Measurements from ENCODE around the gene SLC2A3. TPM values are rescaled to one million over a fixed set of nuclear protein-coding genes. Genes with fewer than 3 reads are reported as not detected.
"Not testable (repeated sequence)": the region's sequence is repeated elsewhere in the genome, so short reads cannot be mapped to it uniquely, and the experiment has no call there.

The SLC2A3 gene
- total RNA-seq, 3 donors from 2014 or later: 109 to 117 (median 114) TPM

- peaks cover 15% of the 10 kb centered on the region for H3K36me3 Mint-ChIP-seq (ENCODE audit: insufficient read depth)
- DNase-seq: no peak
- H3K4me1 Mint-ChIP-seq (ENCODE audit: low read depth): peaks cover 21% of the 10 kb centered on the region
- H3K9me3 Mint-ChIP-seq: no peaks in the 10 kb centered on the region
- H3K27me3 Mint-ChIP-seq (ENCODE audit: low read depth): no peaks in the 10 kb centered on the region
- ATAC-seq: no peak
- no peak overlapping the region for H3K4me3 Mint-ChIP-seq
Measured at GRCh38 chr12:7934889-7935492, 996 bp downstream of the SLC2A3 start.

GRCh38 chr12:7934091-7934888 lies 1.7 kb downstream of the SLC2A3 start:
- H3K4me3 Mint-ChIP-seq: no peak overlapping the region
- no peaks in the 10 kb centered on the region for H3K27me3 Mint-ChIP-seq (ENCODE audit: low read depth)
- H3K4me1 Mint-ChIP-seq (ENCODE audit: low read depth): peaks cover 24% of the 10 kb centered on the region
- H3K9me3 Mint-ChIP-seq: no peaks in the 10 kb centered on the region
- ATAC-seq (no peak), DNase-seq (no peak)
- H3K36me3 Mint-ChIP-seq (ENCODE audit: insufficient read depth): peaks cover 15% of the 10 kb centered on the region

GRCh38 chr12:7933255-7933726 lies 2.7 kb downstream of the SLC2A3 start:
- peaks cover 29% of the 10 kb centered on the region for H3K4me1 Mint-ChIP-seq (ENCODE audit: low read depth)
- H3K9me3 Mint-ChIP-seq: no peaks in the 10 kb centered on the region
- no peak overlapping the region for H3K4me3 Mint-ChIP-seq
- H3K36me3 Mint-ChIP-seq (ENCODE audit: insufficient read depth): peaks cover 23% of the 10 kb centered on the region
- ATAC-seq: peak; percentile 88 to 92
- no peaks in the 10 kb centered on the region for H3K27me3 Mint-ChIP-seq (ENCODE audit: low read depth)
- DNase-seq: peak; percentile 69

GRCh38 chr12:7932599-7933240 lies 3.3 kb downstream of the SLC2A3 start:
- not testable (repeated sequence) for ATAC-seq, H3K9me3 Mint-ChIP-seq
- H3K4me1 Mint-ChIP-seq (ENCODE audit: low read depth): peaks cover 27% of the 10 kb centered on the region

GRCh38 chr12:7929083-7929792 lies 6.7 kb downstream of the SLC2A3 start:
- Mint-ChIP-seq H3K4me1 (ENCODE audit: low read depth) (peaks cover 38% of the 10 kb centered on the region), H3K36me3 (ENCODE audit: insufficient read depth) (peaks cover 43% of the 10 kb centered on the region), H3K27me3 (ENCODE audit: low read depth) (no peaks in the 10 kb centered on the region), H3K4me3 (no peak overlapping the region), H3K9me3 (no peaks in the 10 kb centered on the region)
- ATAC-seq: no peak
- DNase-seq: no peak

More at GRCh38 chr12:7932599-7933240, 3.3 kb downstream of the SLC2A3 start:
- not testable (repeated sequence) for DNase-seq; H3K27me3 Mint-ChIP-seq (ENCODE audit: low read depth); H3K4me3 Mint-ChIP-seq
- H3K36me3 Mint-ChIP-seq (ENCODE audit: insufficient read depth): peaks cover 25% of the 10 kb centered on the region

- H3K4me3 Mint-ChIP-seq: no peak overlapping the region
- no peaks in the 10 kb centered on the region for H3K9me3 Mint-ChIP-seq
- ATAC-seq (no peak), DNase-seq (no peak)
- H3K36me3 Mint-ChIP-seq (ENCODE audit: insufficient read depth): peaks cover 52% of the 10 kb centered on the region
- H3K4me1 Mint-ChIP-seq (ENCODE audit: low read depth): peaks cover 41% of the 10 kb centered on the region
- H3K27me3 Mint-ChIP-seq (ENCODE audit: low read depth): no peaks in the 10 kb centered on the region
Measured at GRCh38 chr12:7927470-7927869, 8.5 kb downstream of the SLC2A3 start.

DNA sequence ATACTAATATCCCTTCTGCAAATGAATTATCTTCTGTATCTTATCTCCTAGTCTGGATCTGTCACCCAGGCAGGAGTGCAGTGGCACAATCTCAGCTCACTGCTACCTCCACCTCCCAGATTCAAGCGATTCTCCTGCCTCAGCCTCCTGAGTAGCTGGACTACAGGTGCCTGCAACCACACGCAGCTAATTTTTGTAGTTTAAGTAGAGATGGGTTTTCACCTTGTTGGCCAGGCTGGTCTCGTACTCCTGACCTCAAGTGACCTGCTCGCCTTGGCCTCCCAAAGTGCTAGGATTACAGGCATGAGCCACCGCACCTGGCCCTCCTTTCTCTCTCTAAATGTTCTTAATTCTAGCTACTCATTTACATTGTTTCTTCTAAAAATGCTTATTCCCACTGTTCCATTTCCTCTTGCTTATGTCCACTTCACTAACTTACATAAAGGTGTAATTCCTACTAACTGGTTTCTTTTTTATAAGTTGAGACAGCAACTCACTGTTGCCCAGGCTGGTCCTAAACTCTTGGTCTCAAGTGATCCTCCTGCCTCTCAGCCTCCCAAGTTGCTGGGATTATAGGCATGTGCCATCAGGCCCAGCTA lies 9.8 kb downstream of the SLC2A3 start:
- Mint-ChIP-seq H3K4me1 (ENCODE audit: low read depth) (peaks cover 37% of the 10 kb centered on the region), H3K36me3 (ENCODE audit: insufficient read depth) (peaks cover 55% of the 10 kb centered on the region)
- ATAC-seq; H3K27me3 Mint-ChIP-seq (ENCODE audit: low read depth); H3K4me3 Mint-ChIP-seq; H3K9me3 Mint-ChIP-seq; DNase-seq: not testable (repeated sequence)

- Mint-ChIP-seq H3K4me1 (ENCODE audit: low read depth) (peaks cover 32% of the 10 kb centered on the region), H3K27me3 (ENCODE audit: low read depth) (no peaks in the 10 kb centered on the region), H3K4me3 (no peak overlapping the region), H3K9me3 (no peaks in the 10 kb centered on the region), H3K36me3 (ENCODE audit: insufficient read depth) (peaks cover 53% of the 10 kb centered on the region)
- ATAC-seq: no peak
- no peak for DNase-seq
Measured at GRCh38 chr12:7923241-7924236, 12.4 kb downstream of the SLC2A3 start.

DNA sequence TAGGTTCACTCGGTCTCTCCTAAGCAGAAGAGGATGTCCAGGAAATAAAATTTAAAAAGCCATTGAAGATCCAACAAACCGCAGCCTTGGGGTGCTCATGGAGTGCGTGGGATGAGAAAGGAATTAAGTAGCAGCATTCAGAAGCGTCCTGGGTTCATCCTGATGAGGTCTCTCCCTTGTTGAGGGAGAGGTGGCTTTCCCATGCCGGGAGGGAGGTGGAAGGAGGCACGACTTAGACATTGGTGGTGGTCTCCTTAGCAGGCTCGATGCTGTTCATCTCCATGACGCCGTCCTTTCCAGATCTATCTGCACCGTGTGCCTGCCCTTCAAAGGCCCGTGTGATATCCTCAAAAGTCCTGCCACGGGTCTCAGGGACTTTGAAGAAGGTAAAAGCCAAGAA lies 14.8 kb downstream of the SLC2A3 start:
- DNase-seq; H3K4me3 Mint-ChIP-seq; H3K27me3 Mint-ChIP-seq (ENCODE audit: low read depth); H3K9me3 Mint-ChIP-seq; ATAC-seq: not testable (repeated sequence)
- Mint-ChIP-seq H3K36me3 (ENCODE audit: insufficient read depth) (peaks cover 44% of the 10 kb centered on the region), H3K4me1 (ENCODE audit: low read depth) (peaks cover 26% of the 10 kb centered on the region)

DNA sequence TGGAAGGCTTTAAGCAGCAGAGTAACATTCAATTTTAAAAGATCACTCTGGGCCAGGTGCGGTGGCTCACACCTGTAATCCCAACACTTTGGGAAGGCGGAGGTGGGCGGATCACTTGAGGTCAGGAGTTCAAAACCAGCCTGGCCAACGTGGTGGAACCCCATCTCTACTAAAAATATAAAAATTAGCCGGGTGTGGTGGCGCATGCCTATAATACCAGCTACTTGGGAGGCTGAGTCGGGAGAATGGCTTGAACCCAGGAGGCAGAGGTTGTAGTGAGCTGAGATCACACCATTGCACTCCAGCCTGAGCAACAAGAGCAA lies 17.8 kb downstream of the SLC2A3 start:
- not testable (repeated sequence) for DNase-seq; H3K4me3 Mint-ChIP-seq; H3K27me3 Mint-ChIP-seq (ENCODE audit: low read depth); ATAC-seq; H3K9me3 Mint-ChIP-seq
- Mint-ChIP-seq H3K4me1 (ENCODE audit: low read depth) (peaks cover 28% of the 10 kb centered on the region), H3K36me3 (ENCODE audit: insufficient read depth) (peaks cover 30% of the 10 kb centered on the region)

DNA sequence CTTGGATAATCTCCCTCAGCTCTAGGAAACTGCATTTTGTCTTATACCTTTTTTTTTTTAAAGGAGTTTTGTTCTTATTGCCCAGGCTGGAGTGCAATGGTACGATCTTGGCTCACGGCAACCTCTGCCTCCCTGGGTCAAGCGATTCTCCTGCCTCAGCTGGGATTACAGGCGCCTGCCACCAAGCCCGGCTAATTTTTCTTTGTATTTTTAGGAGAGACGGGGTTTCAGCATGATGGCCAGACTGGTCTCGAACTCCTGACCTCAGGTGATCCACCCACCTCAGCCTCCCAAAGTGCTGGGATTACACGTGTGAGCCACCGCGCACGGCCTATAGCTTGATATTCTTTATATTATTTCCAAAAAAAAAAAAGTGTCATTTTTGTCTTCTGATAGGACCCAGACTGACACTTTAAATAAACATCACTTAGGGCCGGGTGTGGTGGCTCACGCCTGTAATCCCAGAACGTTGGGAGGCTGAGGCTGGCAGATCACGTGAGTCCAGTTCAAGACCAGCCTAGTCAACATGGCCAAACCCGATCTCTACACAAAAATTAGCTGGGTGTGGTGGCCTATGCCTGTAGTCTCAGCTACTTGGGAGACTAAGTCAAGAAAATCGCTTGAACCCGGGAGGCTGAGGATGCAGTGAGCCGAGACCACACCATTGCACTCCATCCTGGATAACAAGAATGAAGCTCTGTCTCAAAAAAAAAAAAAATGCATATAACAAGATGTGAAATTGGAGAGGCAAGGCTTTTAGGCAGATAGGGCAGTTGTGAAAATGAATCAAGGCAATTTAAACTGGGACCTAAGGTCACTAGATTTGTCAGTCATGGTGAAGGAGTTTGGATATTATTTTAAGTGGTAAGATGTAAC lies 18.4 kb downstream of the SLC2A3 start:
- no peak overlapping the region for H3K4me3 Mint-ChIP-seq
- H3K4me1 Mint-ChIP-seq (ENCODE audit: low read depth): peaks cover 26% of the 10 kb centered on the region

DNA sequence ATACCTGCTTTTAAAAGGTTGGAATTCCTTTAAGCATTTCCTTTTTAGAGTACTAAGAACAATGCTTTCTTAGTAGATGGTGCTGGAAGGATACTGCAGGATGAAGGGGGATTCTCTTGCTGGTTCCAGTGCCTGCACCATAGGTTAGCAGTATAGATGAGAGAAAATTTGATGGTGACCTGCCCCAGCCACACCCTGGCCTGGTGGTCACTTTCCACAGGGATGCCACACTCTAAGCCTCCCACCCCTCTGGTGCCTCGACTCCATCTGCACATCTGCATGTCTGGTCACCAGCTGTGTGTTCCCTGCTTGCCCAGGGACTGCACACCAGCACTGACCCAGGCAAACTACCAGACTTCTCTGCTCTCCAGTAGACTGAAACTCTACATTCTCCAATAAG lies 19.1 kb downstream of the SLC2A3 start:
- ATAC-seq (no peak), DNase-seq (no peak)
- H3K4me1 Mint-ChIP-seq (ENCODE audit: low read depth): peaks cover 24% of the 10 kb centered on the region
- peaks cover 24% of the 10 kb centered on the region for H3K36me3 Mint-ChIP-seq (ENCODE audit: insufficient read depth)
- no peaks in the 10 kb centered on the region for H3K9me3 Mint-ChIP-seq
- H3K27me3 Mint-ChIP-seq (ENCODE audit: low read depth): no peaks in the 10 kb centered on the region
- no peak overlapping the region for H3K4me3 Mint-ChIP-seq

More for the DNA sequence above, 18.4 kb downstream of the SLC2A3 start:
- Mint-ChIP-seq H3K9me3 (no peaks in the 10 kb centered on the region), H3K36me3 (ENCODE audit: insufficient read depth) (peaks cover 28% of the 10 kb centered on the region), H3K27me3 (ENCODE audit: low read depth) (no peaks in the 10 kb centered on the region)
- DNase-seq (no peak), ATAC-seq (no peak)

All from activated T-cell treated with anti-CD3 and anti-CD28 coated beads, Interleukin-2, amount 50 U/mL, for 4 hours (primary cell).